Measurements from ENCODE around the gene HECW1. TPM values are rescaled to one million over a fixed set of nuclear protein-coding genes. Genes with fewer than 3 reads are reported as not detected.

HECW1 gene
- total RNA-seq, 2 donors from 2014 or later = 0.04 TPM; not detected in 1

DNA sequence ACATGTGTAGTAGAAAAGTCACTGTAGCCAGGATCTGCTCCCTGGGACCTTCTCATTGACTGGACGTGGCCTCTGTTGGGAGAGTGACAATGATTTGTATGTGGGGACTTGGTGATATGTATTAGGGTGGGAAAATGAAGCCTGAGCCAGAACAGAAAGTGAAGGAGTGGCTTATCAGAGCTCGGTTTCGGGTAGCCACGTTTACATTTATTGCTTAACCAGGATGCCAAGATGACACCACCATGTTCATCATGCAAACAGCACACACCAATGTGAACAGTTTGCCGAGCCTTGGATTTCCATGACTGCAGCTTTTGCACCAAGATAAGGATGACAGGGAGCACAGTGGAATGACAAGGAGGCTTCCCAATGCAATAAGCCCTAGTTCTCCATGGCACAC, 357.7 kb downstream of the HECW1 start:
- DNase-seq (ENCODE audit: low spot score) = no peak
- H3K27me3 ChIP-seq = no peaks in the 10 kb centered on the region
- no peaks in the 10 kb centered on the region for H3K9me3 ChIP-seq
- no peaks in the 10 kb centered on the region for H3K4me1 ChIP-seq
- TF ChIP-seq, protein P1, sequence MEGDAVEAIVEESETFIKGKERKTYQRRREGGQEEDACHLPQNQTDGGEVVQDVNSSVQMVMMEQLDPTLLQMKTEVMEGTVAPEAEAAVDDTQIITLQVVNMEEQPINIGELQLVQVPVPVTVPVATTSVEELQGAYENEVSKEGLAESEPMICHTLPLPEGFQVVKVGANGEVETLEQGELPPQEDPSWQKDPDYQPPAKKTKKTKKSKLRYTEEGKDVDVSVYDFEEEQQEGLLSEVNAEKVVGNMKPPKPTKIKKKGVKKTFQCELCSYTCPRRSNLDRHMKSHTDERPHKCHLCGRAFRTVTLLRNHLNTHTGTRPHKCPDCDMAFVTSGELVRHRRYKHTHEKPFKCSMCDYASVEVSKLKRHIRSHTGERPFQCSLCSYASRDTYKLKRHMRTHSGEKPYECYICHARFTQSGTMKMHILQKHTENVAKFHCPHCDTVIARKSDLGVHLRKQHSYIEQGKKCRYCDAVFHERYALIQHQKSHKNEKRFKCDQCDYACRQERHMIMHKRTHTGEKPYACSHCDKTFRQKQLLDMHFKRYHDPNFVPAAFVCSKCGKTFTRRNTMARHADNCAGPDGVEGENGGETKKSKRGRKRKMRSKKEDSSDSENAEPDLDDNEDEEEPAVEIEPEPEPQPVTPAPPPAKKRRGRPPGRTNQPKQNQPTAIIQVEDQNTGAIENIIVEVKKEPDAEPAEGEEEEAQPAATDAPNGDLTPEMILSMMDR (IDR thresholded peaks at IDR 0.05) = no peak
- H3K4me3 ChIP-seq = no peak overlapping the region
- no peak overlapping the region for H3K27ac ChIP-seq
- no peaks in the 10 kb centered on the region for H3K36me3 ChIP-seq

DNA sequence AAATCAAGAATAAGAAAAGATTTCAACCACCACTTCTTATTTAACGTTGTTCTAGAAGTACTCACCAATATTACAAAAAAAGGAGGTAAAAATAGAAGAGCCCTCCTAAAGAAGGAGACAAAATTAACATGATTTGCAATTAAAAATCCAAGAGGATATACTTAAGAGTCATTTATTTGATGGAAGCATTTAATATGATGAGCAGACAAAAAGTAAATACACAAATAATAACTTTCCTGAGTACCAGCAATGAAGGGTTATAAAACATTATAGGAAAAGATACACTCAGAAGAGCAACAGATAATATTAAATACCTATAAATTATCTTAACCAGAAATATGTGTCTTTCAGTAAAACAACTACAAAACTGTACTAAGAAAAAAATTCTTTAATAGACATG, 363.5 kb downstream of the HECW1 start:
- DNase-seq (ENCODE audit: low spot score) = no peak

DNA sequence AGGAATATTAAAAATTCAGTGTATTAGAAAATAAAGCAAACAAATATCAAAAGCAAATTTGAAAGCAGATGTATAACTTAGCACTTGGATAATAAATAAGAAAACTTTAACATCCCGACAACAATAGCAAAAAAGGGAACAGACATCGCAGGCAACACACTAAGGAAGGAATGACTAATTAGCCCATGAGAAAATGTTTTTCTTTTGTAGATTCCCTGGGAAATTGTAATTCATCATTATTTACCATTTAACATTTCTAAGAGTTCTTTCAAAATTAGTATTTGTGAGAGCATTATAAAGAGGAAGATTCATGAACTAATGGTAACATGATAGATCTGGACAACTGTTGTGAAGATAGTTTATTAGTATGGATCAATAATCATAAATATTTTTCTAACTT, 364.4 kb downstream of the HECW1 start:
- H3K36me3 ChIP-seq = no peaks in the 10 kb centered on the region
- H3K4me1 ChIP-seq = no peaks in the 10 kb centered on the region
- no peak for DNase-seq (ENCODE audit: low spot score)
- H3K4me3 ChIP-seq = no peak overlapping the region
- H3K27ac ChIP-seq = no peak overlapping the region
- TF ChIP-seq, protein P1 (IDR thresholded peaks at IDR 0.05) = no peak
- H3K27me3 ChIP-seq = no peaks in the 10 kb centered on the region
- H3K9me3 ChIP-seq = no peaks in the 10 kb centered on the region

More for the DNA sequence above, 363.5 kb downstream of the HECW1 start:
- no peak overlapping the region for H3K27ac ChIP-seq
- H3K27me3 ChIP-seq = no peaks in the 10 kb centered on the region
- no peak overlapping the region for H3K4me3 ChIP-seq
- TF ChIP-seq, protein P1 (IDR thresholded peaks at IDR 0.05) = no peak
- H3K36me3 ChIP-seq = no peaks in the 10 kb centered on the region
- H3K4me1 ChIP-seq = no peaks in the 10 kb centered on the region
- no peaks in the 10 kb centered on the region for H3K9me3 ChIP-seq

DNA sequence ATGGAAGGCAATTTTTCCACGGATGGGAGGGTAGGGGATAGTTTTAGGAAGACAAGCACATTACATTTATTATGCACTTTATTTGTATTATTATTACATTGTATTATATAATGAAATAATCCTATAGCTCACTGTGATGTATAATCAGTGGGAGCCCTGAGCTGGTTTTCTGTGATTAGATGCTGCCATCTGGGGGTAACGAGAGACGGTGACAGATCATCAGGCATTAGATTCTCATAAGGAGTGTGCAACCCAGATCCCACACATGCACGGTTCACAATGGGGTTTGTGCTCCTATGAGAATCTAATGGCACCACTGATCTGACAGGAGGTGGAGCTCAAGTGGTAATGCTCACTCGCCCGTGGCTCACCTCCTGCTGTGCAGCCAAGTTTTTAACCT, 366.6 kb downstream of the HECW1 start:
- H3K4me3 ChIP-seq = no peak overlapping the region
- DNase-seq (ENCODE audit: low spot score) = no peak

DNA sequence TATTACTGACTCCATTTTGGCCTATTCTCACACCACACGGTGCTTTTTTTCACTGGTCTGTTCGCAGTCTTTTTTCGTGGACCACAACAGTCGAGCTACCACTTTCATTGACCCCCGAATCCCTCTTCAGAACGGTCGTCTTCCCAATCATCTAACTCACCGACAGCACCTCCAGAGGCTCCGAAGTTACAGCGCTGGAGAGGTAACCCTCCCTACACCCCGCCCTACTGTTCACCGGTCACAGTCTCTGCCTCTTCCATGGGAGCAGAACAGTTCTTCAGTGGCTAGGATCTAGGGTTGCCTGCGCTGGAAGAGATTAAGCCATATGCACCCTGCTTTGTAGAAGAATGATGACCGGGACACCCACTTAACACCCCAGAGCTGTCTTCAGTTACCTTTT, 367.1 kb downstream of the HECW1 start:
- Histone ChIP-seq H3K4me3 (no peak overlapping the region), H3K27me3 (no peaks in the 10 kb centered on the region), H3K36me3 (no peaks in the 10 kb centered on the region), H3K9me3 (no peaks in the 10 kb centered on the region), H3K4me1 (no peaks in the 10 kb centered on the region), H3K27ac (no peak overlapping the region)
- no peak for DNase-seq (ENCODE audit: low spot score)
- TF ChIP-seq, protein P1 (IDR thresholded peaks at IDR 0.05) = no peak

More for the DNA sequence above, 366.6 kb downstream of the HECW1 start:
- TF ChIP-seq, protein P1 (IDR thresholded peaks at IDR 0.05) = no peak
- H3K9me3 ChIP-seq = no peaks in the 10 kb centered on the region
- H3K27me3 ChIP-seq = no peaks in the 10 kb centered on the region
- no peaks in the 10 kb centered on the region for H3K4me1 ChIP-seq
- no peak overlapping the region for H3K27ac ChIP-seq
- H3K36me3 ChIP-seq = no peaks in the 10 kb centered on the region

DNA sequence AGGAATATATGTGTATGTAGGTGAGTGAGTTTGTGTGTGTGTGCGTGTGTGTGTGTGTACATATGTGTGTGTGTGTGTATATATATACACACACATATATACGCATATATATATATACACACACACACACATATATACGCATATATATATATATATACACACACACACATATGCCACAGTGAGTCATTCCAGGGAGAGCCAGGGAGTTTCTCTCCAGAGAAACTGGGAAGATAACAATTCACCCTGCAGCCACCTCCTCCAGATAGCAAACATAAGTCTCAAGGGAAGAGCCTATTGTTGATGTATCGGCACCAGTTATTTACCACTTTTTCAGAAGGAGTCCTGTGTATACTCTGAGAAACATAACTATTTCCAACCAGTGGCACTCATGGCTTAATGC, 368.1 kb downstream of the HECW1 start:
- no peak for DNase-seq (ENCODE audit: low spot score)
- Histone ChIP-seq H3K9me3 (no peaks in the 10 kb centered on the region), H3K36me3 (no peaks in the 10 kb centered on the region), H3K27me3 (no peaks in the 10 kb centered on the region), H3K4me1 (no peaks in the 10 kb centered on the region), H3K4me3 (no peak overlapping the region), H3K27ac (no peak overlapping the region)
- TF ChIP-seq, protein P1 (IDR thresholded peaks at IDR 0.05) = no peak

All from right atrium auricular region (tissue), 2 donors.